ENCODE data around the gene TBX4.
"Not testable (repeated sequence)": the region's sequence is repeated elsewhere in the genome, so short reads cannot be mapped to it uniquely, and the experiment has no call there.

DNA sequence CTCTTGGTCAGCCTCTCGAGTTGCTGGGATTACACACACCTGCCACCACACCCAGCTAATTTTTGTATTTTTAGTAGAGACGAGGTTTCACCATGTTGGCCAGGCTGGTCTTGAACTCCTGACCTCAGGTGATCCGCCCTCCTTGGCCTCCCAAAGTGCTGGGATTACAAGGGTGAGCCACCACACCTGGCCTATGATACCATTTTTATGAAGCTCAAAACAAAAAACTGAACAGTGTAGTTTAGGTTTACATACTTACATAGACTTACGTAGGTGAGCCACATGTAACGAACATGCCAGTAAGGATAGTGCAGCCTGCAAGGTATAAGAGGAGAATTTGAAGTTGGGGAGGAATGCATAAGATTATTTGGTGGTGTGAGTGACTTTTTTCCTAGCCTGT, 57.2 kb downstream of the TBX4 start:
- not testable (repeated sequence) for TF ChIP-seq CTCF (CRISPR knock-in tag; IDR thresholded peaks at IDR 0.05); ZNF446 (CRISPR knock-in tag; IDR thresholded peaks at IDR 0.05); TBP (CRISPR knock-in tag; IDR thresholded peaks at IDR 0.05); USF2 (IDR thresholded peaks at IDR 0.05; ENCODE audit: low read depth, low read length); USF2 (CRISPR knock-in tag; IDR thresholded peaks at IDR 0.05; ENCODE audit: borderline replicate concordance); ZNF607 (CRISPR knock-in tag; IDR thresholded peaks at IDR 0.05; ENCODE audit: borderline replicate concordance); CREM (IDR thresholded peaks at IDR 0.05); CREM (CRISPR knock-in tag; IDR thresholded peaks at IDR 0.05); CHD2 (IDR thresholded peaks at IDR 0.05; ENCODE audit: low read depth, low read length); KLF13 (CRISPR knock-in tag; IDR thresholded peaks at IDR 0.05); POLR2AphosphoS2 (IDR thresholded peaks at IDR 0.05; ENCODE audit: low read depth, low read length); IKZF4 (CRISPR knock-in tag; IDR thresholded peaks at IDR 0.05; ENCODE audit: borderline replicate concordance, low read depth, not compliant biosample characterization); HNF4A (CRISPR knock-in tag; IDR thresholded peaks at IDR 0.05); MED13 (CRISPR knock-in tag; IDR thresholded peaks at IDR 0.05)

Data from HepG2 (cell line).